KMS-11 (cell line): Measurements from ENCODE around the gene PDS5A.
"Not testable (repeated sequence)": the region's sequence is repeated elsewhere in the genome, so short reads cannot be mapped to it uniquely, and the experiment has no call there.

Experiments
- H2AFZ ChIP-seq: fragments of 200-600 bp; sonication (generic); 2 replicates; pipeline ENCODE4 v1.6.1; 2016; ENCODE audit warnings: antibody characterized with exemption, mixed run types, low read depth
- H3K27ac ChIP-seq: fragments of 200-600 bp; sonication (generic); 2 replicates; pipeline ENCODE4 v1.6.1; 2016; ENCODE audit warnings: mild to moderate bottlenecking, mixed run types
- H3K27me3 ChIP-seq: fragments of 200-600 bp; sonication (generic); 2 replicates; pipeline ENCODE4 v1.6.1; 2017; ENCODE audit warnings: mild to moderate bottlenecking, low read depth, mixed run types, moderate library complexity; ENCODE audit not compliant: insufficient read depth
- H3K36me3 ChIP-seq: fragments of 200-600 bp; sonication (generic); 2 replicates; pipeline ENCODE4 v1.6.1; 2017; ENCODE audit warnings: mild to moderate bottlenecking, mixed run types; ENCODE audit not compliant: insufficient read depth
- H3K4me1 ChIP-seq: fragments of 200-600 bp; sonication (generic); 2 replicates; pipeline ENCODE4 v1.6.1; 2016; ENCODE audit warnings: mild to moderate bottlenecking, low read depth, mixed run types; ENCODE audit not compliant: poor library complexity, severe bottlenecking
- H3K4me2 ChIP-seq: fragments of 200-600 bp; sonication (generic); 2 replicates; pipeline ENCODE4 v1.7.0; 2016; ENCODE audit warnings: mild to moderate bottlenecking, mixed run types
- H3K4me3 ChIP-seq: fragments of 200-600 bp; sonication (generic); IDR thresholded peaks from 2 replicates; pipeline ENCODE4 v1.6.1; 2017; ENCODE audit warnings: low read depth, low read length, mixed read lengths; ENCODE audit not compliant: insufficient read depth
- H3K79me2 ChIP-seq: fragments of 200-600 bp; sonication (generic); 2 replicates; pipeline ENCODE4 v1.6.1; 2016; ENCODE audit warnings: low read depth, mixed run types; ENCODE audit not compliant: insufficient read depth
- H3K9ac ChIP-seq: fragments of 200-600 bp; sonication (generic); 2 replicates; pipeline ENCODE4 v1.6.1; 2016; ENCODE audit warnings: mild to moderate bottlenecking, mixed run types
- H4K20me1 ChIP-seq: fragments of 200-600 bp; sonication (generic); 2 replicates; pipeline ENCODE4 v1.6.1; 2016; ENCODE audit warnings: mild to moderate bottlenecking, mixed run types; ENCODE audit not compliant: insufficient read depth
- CTCF ChIP-seq: fragments of 200-600 bp; sonication (generic); conservative IDR thresholded peaks from 2 replicates; pipeline ENCODE4 v1.6.1; 2017; ENCODE audit warnings: low read depth, mild to moderate bottlenecking, antibody characterized with exemption, low read length, moderate library complexity, mixed read lengths

The PDS5A gene

DNA sequence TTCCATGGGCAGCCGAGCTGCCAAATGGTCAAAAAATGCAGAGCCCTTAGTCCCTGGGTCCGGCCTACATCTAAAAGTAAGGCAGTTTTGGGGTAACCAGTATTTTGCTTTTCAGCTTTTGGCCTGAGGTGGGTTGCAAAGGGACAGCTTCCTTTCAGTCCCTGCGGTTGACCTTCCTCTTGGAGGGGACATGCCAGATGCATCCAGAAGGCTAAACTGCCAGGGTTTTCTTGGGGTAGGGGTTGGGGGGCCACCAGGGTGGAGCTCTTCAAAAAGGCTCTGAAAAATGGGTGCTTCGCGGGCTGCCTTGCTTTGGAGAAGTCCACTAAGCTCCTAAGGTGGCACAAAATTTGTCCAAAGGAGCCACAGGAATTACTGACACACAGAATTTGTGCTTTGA lies 159.1 kb downstream of the PDS5A start:
- Histone ChIP-seq H3K27ac (no peak overlapping the region), H3K9ac (no peak overlapping the region), H3K36me3 (no peaks in the 10 kb centered on the region), H3K4me2 (no peak overlapping the region), H3K79me2 (no peaks in the 10 kb centered on the region), H4K20me1 (no peaks in the 10 kb centered on the region), H2AFZ (no peak overlapping the region), H3K27me3 (no peaks in the 10 kb centered on the region), H3K4me1 (no peaks in the 10 kb centered on the region), H3K4me3 (no peak overlapping the region)
- no peak for TF ChIP-seq CTCF

GRCh38 chr4:39814403-39815185 lies 163.1 kb downstream of the PDS5A start:
- H3K27me3 ChIP-seq, result no peaks in the 10 kb centered on the region
- H4K20me1 ChIP-seq, result no peaks in the 10 kb centered on the region
- no peak for TF ChIP-seq CTCF
- H3K79me2 ChIP-seq, result no peaks in the 10 kb centered on the region
- H3K4me3 ChIP-seq, result no peak overlapping the region
- no peak overlapping the region for H3K27ac ChIP-seq
- no peak overlapping the region for H3K9ac ChIP-seq
- H3K36me3 ChIP-seq, result no peaks in the 10 kb centered on the region
- no peak overlapping the region for H2AFZ ChIP-seq
- H3K4me2 ChIP-seq, result no peak overlapping the region
- H3K4me1 ChIP-seq, result no peaks in the 10 kb centered on the region

- H3K4me3 ChIP-seq, H3K9ac ChIP-seq, H3K4me1 ChIP-seq, H3K27me3 ChIP-seq, H4K20me1 ChIP-seq, H3K79me2 ChIP-seq, H3K27ac ChIP-seq, H2AFZ ChIP-seq, H3K4me2 ChIP-seq, H3K36me3 ChIP-seq: not testable (repeated sequence)
These were observed 163.9 kb downstream of the PDS5A start for GRCh38 chr4:39813761-39814160.

DNA sequence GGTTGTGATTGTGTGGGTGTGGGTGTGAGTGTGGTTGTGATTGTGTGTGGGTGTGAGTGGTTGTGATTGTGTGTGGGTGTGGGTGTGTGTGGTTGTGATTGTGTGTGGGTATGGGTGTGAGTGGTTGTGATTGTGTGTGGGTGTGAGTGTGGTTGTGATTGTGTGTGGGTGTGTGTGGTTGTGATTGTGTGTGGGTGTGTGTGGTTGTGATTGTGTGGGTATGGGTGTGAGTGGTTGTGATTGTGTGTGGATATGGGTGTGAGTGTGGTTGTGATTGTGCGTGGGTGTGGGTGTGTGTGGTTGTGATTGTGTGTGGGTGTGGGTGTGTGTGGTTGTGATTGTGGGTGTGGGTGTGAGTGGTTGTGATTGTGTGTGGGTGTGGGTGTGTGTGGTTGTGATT lies 164.7 kb downstream of the PDS5A start:
- H3K36me3 ChIP-seq, H3K4me2 ChIP-seq, H3K4me3 ChIP-seq, H3K27me3 ChIP-seq, H3K27ac ChIP-seq, H3K79me2 ChIP-seq, H2AFZ ChIP-seq, H3K9ac ChIP-seq, H4K20me1 ChIP-seq, H3K4me1 ChIP-seq: not testable (repeated sequence)

GRCh38 chr4:39812500-39812899 lies 165.2 kb downstream of the PDS5A start:
- H3K4me3 ChIP-seq, result no peak overlapping the region
- no peaks in the 10 kb centered on the region for H3K79me2 ChIP-seq
- no peak overlapping the region for H3K27ac ChIP-seq
- H3K27me3 ChIP-seq, result no peaks in the 10 kb centered on the region
- H3K4me1 ChIP-seq, result no peaks in the 10 kb centered on the region
- no peaks in the 10 kb centered on the region for H4K20me1 ChIP-seq
- H3K9ac ChIP-seq, result no peak overlapping the region
- H3K36me3 ChIP-seq, result no peaks in the 10 kb centered on the region
- H2AFZ ChIP-seq, result no peak overlapping the region
- TF ChIP-seq CTCF, result no peak
- H3K4me2 ChIP-seq, result no peak overlapping the region
